ENCODE measurements around the gene NEK7. TPM values are rescaled to one million over a fixed set of nuclear protein-coding genes. Genes with fewer than 3 reads are reported as not detected.
A peak's percentile ranks its signal among the peaks of the same experiment; 100 is the strongest.

NEK7 gene
- total and polyA plus RNA-seq, 9 of the 15 experiments (the other 6 are each of a cell fraction or from before 2014, with no cell fraction given), result 8.5 to 37.3 (median 27.7) TPM

DNA sequence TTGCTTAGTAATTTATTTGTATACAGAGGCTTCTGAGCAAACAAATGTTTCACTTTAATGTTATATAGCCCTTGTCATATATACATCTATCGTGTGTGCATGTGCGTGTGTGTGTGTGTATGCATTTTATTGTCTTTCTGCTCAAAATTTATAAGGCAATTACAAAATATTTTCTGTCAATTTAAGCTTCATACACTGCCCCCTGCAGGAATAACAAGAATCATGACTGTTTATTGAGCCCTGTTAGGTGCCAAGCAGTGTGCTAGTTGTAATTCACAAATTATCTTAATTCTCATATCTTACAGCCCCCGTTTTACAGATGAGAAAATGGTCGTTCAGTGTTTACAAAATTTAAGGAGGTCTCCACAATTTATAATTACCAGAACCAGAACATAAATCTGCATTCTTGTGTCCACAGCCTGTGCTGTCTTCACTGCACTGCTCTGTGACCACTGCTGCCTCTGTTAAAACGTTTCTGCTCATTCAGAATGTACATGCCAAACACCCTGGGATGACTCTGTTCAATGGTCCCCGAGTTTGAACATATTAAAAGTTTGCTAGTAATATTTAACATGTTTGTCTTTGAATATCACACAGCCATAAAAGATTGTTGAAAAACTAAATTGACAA is 202.3 kb downstream of the NEK7 start:
- BruUV-seq (replicated peaks), result no TSS peak
- Histone ChIP-seq H3K9ac (ENCODE audit: insufficient read depth in 1 of 2, low read depth in 2 of 2, low read length in 2 of 2) (no peak overlapping the region), H3K27ac (ENCODE audit: extremely low read depth, low read depth, low read length) (no peak overlapping the region), H3K9me1 (ENCODE audit: control insufficient read depth, insufficient read depth, low read length) (no peaks in the 10 kb centered on the region), H3K9me3 (replicated peaks; ENCODE audit: control insufficient read depth, insufficient read depth, low read depth, low read length) (no peaks in the 10 kb centered on the region), H3K4me2 (ENCODE audit: insufficient read depth, low read length) (no peak overlapping the region), H3K4me3 (no peak overlapping the region), H3K79me2 (ENCODE audit: control insufficient read depth, insufficient read depth, low read length) (no peaks in the 10 kb centered on the region), H2AFZ (ENCODE audit: low read depth, low read length) (no peak overlapping the region), H4K20me1 (replicated peaks; ENCODE audit: control insufficient read depth, insufficient read depth, low read length) (no peaks in the 10 kb centered on the region), H3K27me3 (ENCODE audit: control insufficient read depth in 2 of 2, insufficient read depth in 2 of 2, low read length in 2 of 2) (no peaks in the 10 kb centered on the region), H3K36me3 (ENCODE audit: control insufficient read depth, insufficient read depth, low read length) (no peaks in the 10 kb centered on the region), H3K4me1 (replicated peaks in 1 of 2; ENCODE audit: control insufficient read depth in 2 of 2, insufficient read depth in 2 of 2, low read length in 2 of 2) (no peaks in the 10 kb centered on the region)
- in situ Hi-C loops (cut with MboI), result no loop called here
- intact Hi-C loops (cut with micrococcal nuclease), result loop anchor here (2.0 to 10.0 kb wide), 5 partner anchors 108 to 837 kb away; partner anchors contain the start of gene NEK7
- FAIRE-seq, result peak; percentile 35
- 2% methylated on average over 6 of the region's 6 CpGs for WGBS (ENCODE audit: insufficient coverage, low coverage, missing lambda C conversion rate)
- ChIA-PET CTCF (ENCODE audit: low intra/inter-chr PET ratio) (interaction anchor here (1.1 kb wide), 1 partner anchor 271 kb away, joined by 4 read pairs; no protein-coding TSS in a partner anchor), POLR2A (no interaction called here)
- peak in 1 of 4 experiments; percentile 36 for DNase-seq (ENCODE audit: extremely low read depth in 1 of 4, low spot score in 3 of 4)
- peak; percentile 75 for ATAC-seq
- TF ChIP-seq, protein P1, sequence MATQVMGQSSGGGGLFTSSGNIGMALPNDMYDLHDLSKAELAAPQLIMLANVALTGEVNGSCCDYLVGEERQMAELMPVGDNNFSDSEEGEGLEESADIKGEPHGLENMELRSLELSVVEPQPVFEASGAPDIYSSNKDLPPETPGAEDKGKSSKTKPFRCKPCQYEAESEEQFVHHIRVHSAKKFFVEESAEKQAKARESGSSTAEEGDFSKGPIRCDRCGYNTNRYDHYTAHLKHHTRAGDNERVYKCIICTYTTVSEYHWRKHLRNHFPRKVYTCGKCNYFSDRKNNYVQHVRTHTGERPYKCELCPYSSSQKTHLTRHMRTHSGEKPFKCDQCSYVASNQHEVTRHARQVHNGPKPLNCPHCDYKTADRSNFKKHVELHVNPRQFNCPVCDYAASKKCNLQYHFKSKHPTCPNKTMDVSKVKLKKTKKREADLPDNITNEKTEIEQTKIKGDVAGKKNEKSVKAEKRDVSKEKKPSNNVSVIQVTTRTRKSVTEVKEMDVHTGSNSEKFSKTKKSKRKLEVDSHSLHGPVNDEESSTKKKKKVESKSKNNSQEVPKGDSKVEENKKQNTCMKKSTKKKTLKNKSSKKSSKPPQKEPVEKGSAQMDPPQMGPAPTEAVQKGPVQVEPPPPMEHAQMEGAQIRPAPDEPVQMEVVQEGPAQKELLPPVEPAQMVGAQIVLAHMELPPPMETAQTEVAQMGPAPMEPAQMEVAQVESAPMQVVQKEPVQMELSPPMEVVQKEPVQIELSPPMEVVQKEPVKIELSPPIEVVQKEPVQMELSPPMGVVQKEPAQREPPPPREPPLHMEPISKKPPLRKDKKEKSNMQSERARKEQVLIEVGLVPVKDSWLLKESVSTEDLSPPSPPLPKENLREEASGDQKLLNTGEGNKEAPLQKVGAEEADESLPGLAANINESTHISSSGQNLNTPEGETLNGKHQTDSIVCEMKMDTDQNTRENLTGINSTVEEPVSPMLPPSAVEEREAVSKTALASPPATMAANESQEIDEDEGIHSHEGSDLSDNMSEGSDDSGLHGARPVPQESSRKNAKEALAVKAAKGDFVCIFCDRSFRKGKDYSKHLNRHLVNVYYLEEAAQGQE (IDR thresholded peaks at IDR 0.05; ENCODE audit: borderline replicate concordance), result peak; percentile 34; the same call in 1 of the 2 replicates
- TF ChIP-seq, protein P1 (CRISPR knock-in tag; IDR thresholded peaks at IDR 0.05; ENCODE audit: low read depth), result no peak
- peak; percentile 62 to 74 for TF ChIP-seq RAD21 (CRISPR knock-in tag; conservative IDR thresholded peaks at IDR 0.05 in 1 of 2, IDR thresholded peaks at IDR 0.05 in 1 of 2)
- TF ChIP-seq, protein P2, sequence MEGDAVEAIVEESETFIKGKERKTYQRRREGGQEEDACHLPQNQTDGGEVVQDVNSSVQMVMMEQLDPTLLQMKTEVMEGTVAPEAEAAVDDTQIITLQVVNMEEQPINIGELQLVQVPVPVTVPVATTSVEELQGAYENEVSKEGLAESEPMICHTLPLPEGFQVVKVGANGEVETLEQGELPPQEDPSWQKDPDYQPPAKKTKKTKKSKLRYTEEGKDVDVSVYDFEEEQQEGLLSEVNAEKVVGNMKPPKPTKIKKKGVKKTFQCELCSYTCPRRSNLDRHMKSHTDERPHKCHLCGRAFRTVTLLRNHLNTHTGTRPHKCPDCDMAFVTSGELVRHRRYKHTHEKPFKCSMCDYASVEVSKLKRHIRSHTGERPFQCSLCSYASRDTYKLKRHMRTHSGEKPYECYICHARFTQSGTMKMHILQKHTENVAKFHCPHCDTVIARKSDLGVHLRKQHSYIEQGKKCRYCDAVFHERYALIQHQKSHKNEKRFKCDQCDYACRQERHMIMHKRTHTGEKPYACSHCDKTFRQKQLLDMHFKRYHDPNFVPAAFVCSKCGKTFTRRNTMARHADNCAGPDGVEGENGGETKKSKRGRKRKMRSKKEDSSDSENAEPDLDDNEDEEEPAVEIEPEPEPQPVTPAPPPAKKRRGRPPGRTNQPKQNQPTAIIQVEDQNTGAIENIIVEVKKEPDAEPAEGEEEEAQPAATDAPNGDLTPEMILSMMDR (IDR thresholded peaks at IDR 0.05 in 2 of 3, conservative IDR thresholded peaks at IDR 0.05 in 1 of 3; ENCODE audit: insufficient read depth in 2 of 3, low read depth in 1 of 3, low read length in 3 of 3), result peak; percentile 43 to 56 (median 47); a peak in 5 of 6 replicates
- no peak for TF ChIP-seq GABPB1 (CRISPR knock-in tag; IDR thresholded peaks at IDR 0.05)
